Aorta (tissue), 5 donors: ENCODE measurements around the gene CCDC92B. TPM values are rescaled to one million over a fixed set of nuclear protein-coding genes. Genes with fewer than 3 reads are reported as not detected.
"Not testable (repeated sequence)": the region's sequence is repeated elsewhere in the genome, so short reads cannot be mapped to it uniquely, and the experiment has no call there.

ENCODE experiments used
- ATAC-seq: fragments of 200-7000 bp; cut with Tn5 transposase; one replicate; pipeline ENCODE4 v1.9.1; 2022; ENCODE audit warnings: moderate library complexity; ENCODE audit not compliant: low FRiP score
- DNase-seq, 2 donors: peaks; one replicate each; pipeline ENCODE4 v3.0.0-alpha.2; 2020
- H3K27ac ChIP-seq, 2 donors: one replicate each; pipeline ENCODE4 v1.5.1; 2013; ENCODE audit warnings: low read length in 2 of 2, mild to moderate bottlenecking in 2 of 2, moderate library complexity in 2 of 2, control low read depth in 1 of 2, inconsistent platforms in 1 of 2, low read depth in 1 of 2
- H3K27me3 ChIP-seq, 2 donors: one replicate each; pipeline ENCODE4 v1.6.1; 2013; ENCODE audit warnings: control low read depth in 1 of 2, low read length in 1 of 2, mild to moderate bottlenecking in 1 of 2, moderate library complexity in 1 of 2; ENCODE audit not compliant: insufficient read depth in 2 of 2, control insufficient read depth in 1 of 2
- H3K36me3 ChIP-seq, 2 donors: one replicate each; pipeline ENCODE4 v1.6.1; 2013; ENCODE audit warnings: control low read depth in 1 of 2, low read length in 1 of 2, mild to moderate bottlenecking in 1 of 2; ENCODE audit not compliant: insufficient read depth in 2 of 2, control insufficient read depth in 1 of 2
- H3K4me1 ChIP-seq, 2 donors: one replicate each; pipeline ENCODE4 v1.6.1; 2013; ENCODE audit warnings: low read length in 2 of 2, control low read depth in 1 of 2, mild to moderate bottlenecking in 1 of 2, moderate library complexity in 1 of 2; ENCODE audit not compliant: insufficient read depth in 2 of 2, control insufficient read depth in 1 of 2
- H3K4me3 ChIP-seq, 2 donors: one replicate each; pipeline ENCODE4 v1.5.1; 2013; ENCODE audit warnings: low read length in 2 of 2, control low read depth in 1 of 2, mild to moderate bottlenecking in 1 of 2
- H3K9me3 ChIP-seq: one replicate; pipeline ENCODE4 v1.6.1; 2013; ENCODE audit warnings: mild to moderate bottlenecking, low read length; ENCODE audit not compliant: control insufficient read depth
- WGBS, 2 donors: extraction: QIAGEN DNeasy Blood & Tissue Kit; methylation state at CpG; one replicate each; pipeline ENCODE4 v1.1.7; 2013; 5-methylcytosine and 5-hydroxymethylcytosine counted together
- intact Hi-C, 2 donors: fragments of 100-400 bp; cut with DNase I; formaldehyde crosslinking; loops; one replicate each; pipeline versions ENCODE4 v1.14.2 to v1.15.0; 2022
- microRNA-seq, 2 donors: library from miRNA; unstranded; fragments of <30 nt; microRNA quantifications; one replicate each; pipeline ENCODE4 v1.2.0, GENCODE V29; 2020
- polyA plus RNA-seq, 2 donors: library from polyadenylated mRNA; stranded (reverse); fragments of 200-250 nt; gene quantifications; one replicate each; pipeline ENCODE4 v1.2.3, GENCODE V29; 2013
- total RNA-seq, 2 donors: library from RNA; stranded (reverse); fragmentation: NEBNext Ultra II Directional; extraction: Animal tissue kit (Norgen Biotek cat#: 25700); gene quantifications; one replicate each; pipeline ENCODE4 v1.2.1, GENCODE V29; 2021
- donor health status: healthy with polysubstance abuse.
- donor health status: Bipolar disorder and iron deficiency.
- donor health status: DM: no; HTN: no; CAD: no.
- donor health status: DM: no; HTN: no; CAD: no.
- donor health status: DM: yes; HTN: yes; CAD: no.

The CCDC92B gene
- total and polyA plus RNA-seq, 4 donors, result 0.18 TPM; not detected in 3

- ATAC-seq (no peak), DNase-seq (no peak)
- Histone ChIP-seq H3K27me3 (no peaks in the 10 kb centered on the region), H3K4me3 (no peak overlapping the region), H3K9me3 (no peaks in the 10 kb centered on the region), H3K36me3 (peaks cover 4 to 11% of the 10 kb centered on the region in 2 donors), H3K4me1 (no peaks in the 10 kb centered on the region), H3K27ac (no peak overlapping the region)
- 88% methylated on average over 18 of the region's 18 CpGs for WGBS, 2 donors
- intact Hi-C loops, result loop anchor here (10.0 kb wide), 2 partner anchors 90 to 170 kb away; partner anchors contain the start of genes METTL16 (in 2 of the 2) and PAFAH1B1 (in 1 of the 2)
These were observed 64.9 kb downstream of the CCDC92B start for GRCh38 chr17:2684549-2684948.

- intact Hi-C loops, result loop anchor here (10.0 kb wide), 2 partner anchors 89 to 169 kb away; partner anchors contain the start of genes METTL16 (in 2 of the 2) and PAFAH1B1 (in 1 of the 2)
- Histone ChIP-seq H3K4me1 (no peaks in the 10 kb centered on the region), H3K27ac (no peak overlapping the region), H3K36me3 (peaks cover 4 to 11% of the 10 kb centered on the region in 2 donors), H3K4me3 (no peak overlapping the region), H3K27me3 (no peaks in the 10 kb centered on the region), H3K9me3 (no peaks in the 10 kb centered on the region)
- 72 to 79% methylated on average over 8 of the region's 8 CpGs for WGBS, 2 donors
- ATAC-seq, result no peak
- no peak for DNase-seq
These were observed 65.5 kb downstream of the CCDC92B start for GRCh38 chr17:2683912-2684311.

- no peak overlapping the region for H3K27ac ChIP-seq
- intact Hi-C loops, result loop anchor here (10.0 kb wide), 2 partner anchors 88 to 168 kb away; partner anchors contain the start of genes METTL16 (in 2 of the 2) and PAFAH1B1 (in 1 of the 2)
- DNase-seq, result no peak
- no peaks in the 10 kb centered on the region for H3K4me1 ChIP-seq
- H3K36me3 ChIP-seq, result peaks cover 4 to 11% of the 10 kb centered on the region in 2 donors
- H3K27me3 ChIP-seq, result no peaks in the 10 kb centered on the region
- 40 to 44% methylated on average over 3 of the region's 3 CpGs for WGBS, 2 donors
- ATAC-seq, result no peak
- no peak overlapping the region for H3K4me3 ChIP-seq
- H3K9me3 ChIP-seq, result no peaks in the 10 kb centered on the region
These were observed 67.1 kb downstream of the CCDC92B start for GRCh38 chr17:2682176-2682938.

- Histone ChIP-seq H3K27ac (no peak overlapping the region), H3K4me1 (no peaks in the 10 kb centered on the region), H3K4me3 (no peak overlapping the region), H3K36me3 (peaks cover 4 to 11% of the 10 kb centered on the region in 2 donors), H3K27me3 (no peaks in the 10 kb centered on the region), H3K9me3 (no peaks in the 10 kb centered on the region)
- no peak for DNase-seq
- no peak for ATAC-seq
- WGBS, 2 donors, result 82 to 89% methylated on average over 7 of the region's 7 CpGs
- intact Hi-C loops, result loop anchor here (10.0 kb wide), 2 partner anchors 87 to 167 kb away; partner anchors contain the start of genes METTL16 (in 2 of the 2) and PAFAH1B1 (in 1 of the 2)
These were observed 67.8 kb downstream of the CCDC92B start for GRCh38 chr17:2681650-2682049.

- Histone ChIP-seq H3K36me3 (peaks cover 4 to 11% of the 10 kb centered on the region in 2 donors), H3K4me3 (no peak overlapping the region), H3K9me3 (no peaks in the 10 kb centered on the region), H3K27ac (no peak overlapping the region), H3K27me3 (no peaks in the 10 kb centered on the region), H3K4me1 (no peaks in the 10 kb centered on the region)
- intact Hi-C loops, result loop anchor here (10.0 kb wide), 2 partner anchors 86 to 166 kb away; partner anchors contain the start of genes METTL16 (in 2 of the 2) and PAFAH1B1 (in 1 of the 2)
- ATAC-seq (no peak), DNase-seq (no peak)
- WGBS, 2 donors, result 93 to 95% methylated on average over 2 of the region's 2 CpGs
These were observed 68.5 kb downstream of the CCDC92B start for GRCh38 chr17:2680961-2681360.

DNA sequence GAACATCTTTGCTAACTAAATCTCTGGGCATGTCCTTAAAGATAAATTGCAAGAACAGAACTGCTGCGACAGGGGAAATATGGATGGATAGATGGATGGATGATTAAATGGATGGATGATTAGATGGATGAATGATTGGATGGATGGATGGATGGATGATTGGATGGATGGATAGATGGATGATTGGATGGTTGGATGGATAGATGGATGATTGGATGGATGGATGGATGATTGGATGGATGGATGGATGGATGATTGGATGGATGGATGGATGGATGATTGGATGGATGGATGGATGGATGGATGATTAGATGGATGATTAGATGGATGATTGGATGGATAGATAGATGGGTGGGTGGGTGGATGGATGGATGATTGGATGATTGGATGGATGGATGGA, 70.2 kb downstream of the CCDC92B start:
- WGBS, 2 donors, result 100% methylated on average over 1 of the region's 1 CpG
- intact Hi-C loops, DNase-seq, ATAC-seq, H3K27me3 ChIP-seq, H3K4me1 ChIP-seq, H3K9me3 ChIP-seq, H3K4me3 ChIP-seq, H3K27ac ChIP-seq: not testable (repeated sequence)
- peaks cover 2 to 11% of the 10 kb centered on the region in 2 donors for H3K36me3 ChIP-seq

Small RNA genes lying within 50 kb of the gene (microRNA-seq; reads per million reads assigned to microRNA genes)
- gene MIR1253 (0 reads per million in 2 donors), gene MIR6776 (0 to 0.99 reads per million in 2 donors)

Other genes with a start within 250 kb of the CCDC92B start
- gene METTL16, start 237.8 kb downstream of the CCDC92B start, total RNA-seq, result 10 to 100 TPM; 24.6 to 33.3 TPM
- gene METTL16, start 237.8 kb downstream of the CCDC92B start, polyA plus RNA-seq, result 10 to 100 TPM; 14.3 to 19.1 TPM
- 100 to 1,000 TPM; 157 to 176 TPM for gene PAFAH1B1, start 156.0 kb downstream of the CCDC92B start, total RNA-seq
- gene PAFAH1B1, start 156.0 kb downstream of the CCDC92B start, polyA plus RNA-seq, result 10 to 100 TPM; 47.0 to 66.0 TPM
- 10 to 100 TPM; 33.5 to 35.1 TPM for gene CLUH, start 37.9 kb downstream of the CCDC92B start, total RNA-seq
- gene CLUH, start 37.9 kb downstream of the CCDC92B start, polyA plus RNA-seq, result 10 to 100 TPM; 17.3 to 23.6 TPM
- 1 to 10 TPM; 6.1 to 7.7 TPM for gene RAP1GAP2, start 46.8 kb upstream of the CCDC92B start, total RNA-seq
- gene RAP1GAP2, start 46.8 kb upstream of the CCDC92B start, polyA plus RNA-seq, result 1 to 10 TPM; 2.0 to 2.4 TPM